ENCODE data around the gene VDAC2. TPM values are rescaled to one million over a fixed set of nuclear protein-coding genes. Genes with fewer than 3 reads are reported as not detected.

VDAC2 gene
- polyA plus RNA-seq, 1 experiment = 201 TPM

GRCh38 chr10:75170215-75170614 lies 40.4 kb upstream of the VDAC2 start:
- Histone ChIP-seq H3K27me3 (ENCODE audit: control insufficient read depth, insufficient read depth, low read length) (no peaks in the 10 kb centered on the region), H3K4me3 (ENCODE audit: low read depth, low read length) (no peak overlapping the region), H3K9me3 (ENCODE audit: control insufficient read depth, insufficient read depth, low read length) (no peaks in the 10 kb centered on the region), H3K27ac (ENCODE audit: low read depth, low read length) (no peak overlapping the region)
- DNase-seq (ENCODE audit: low read depth, low spot score) = no peak
- TF ChIP-seq CTCF (IDR thresholded peaks at IDR 0.05; ENCODE audit: low read depth, low read length) = no peak
- POLR2A ChIA-PET = no interaction called here
- CTCF ChIA-PET = interaction anchor here (0.6 kb wide), 1 partner anchor 22 kb away, joined by 3 read pairs; no protein-coding TSS in a partner anchor

GRCh38 chr10:75175046-75175445 lies 35.5 kb upstream of the VDAC2 start:
- no peak for TF ChIP-seq CTCF (IDR thresholded peaks at IDR 0.05; ENCODE audit: low read depth, low read length)
- CTCF ChIA-PET = no interaction called here

DNA sequence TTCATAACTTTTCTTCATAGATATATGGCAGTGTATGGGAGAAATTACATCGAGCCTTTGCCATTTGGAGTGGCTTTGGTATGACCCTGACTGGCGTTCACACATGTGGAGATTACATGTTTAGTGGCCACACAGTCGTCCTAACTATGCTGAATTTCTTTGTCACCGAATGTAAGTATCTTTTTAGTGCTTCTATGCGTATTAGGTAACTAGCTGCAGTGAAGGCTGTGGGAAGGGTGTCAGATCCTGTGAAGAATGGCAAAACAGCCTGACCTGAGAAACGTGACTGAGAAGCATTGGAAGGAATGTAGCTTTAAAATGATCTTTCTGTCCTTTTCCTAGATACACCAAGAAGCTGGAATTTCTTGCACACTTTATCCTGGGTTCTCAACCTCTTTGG lies 34.5 kb upstream of the VDAC2 start:
- H3K27ac ChIP-seq (ENCODE audit: low read depth, low read length) = no peak overlapping the region
- CTCF ChIA-PET = no interaction called here
- no peaks in the 10 kb centered on the region for H3K9me3 ChIP-seq (ENCODE audit: control insufficient read depth, insufficient read depth, low read length)
- H3K27me3 ChIP-seq (ENCODE audit: control insufficient read depth, insufficient read depth, low read length) = no peaks in the 10 kb centered on the region
- TF ChIP-seq CTCF (IDR thresholded peaks at IDR 0.05; ENCODE audit: low read depth, low read length) = no peak
- DNase-seq (ENCODE audit: low read depth, low spot score) = no peak
- no peak overlapping the region for H3K4me3 ChIP-seq (ENCODE audit: low read depth, low read length)
- POLR2A ChIA-PET = no interaction called here

More at GRCh38 chr10:75175046-75175445, 35.5 kb upstream of the VDAC2 start:
- no peaks in the 10 kb centered on the region for H3K27me3 ChIP-seq (ENCODE audit: control insufficient read depth, insufficient read depth, low read length)
- POLR2A ChIA-PET = no interaction called here
- no peaks in the 10 kb centered on the region for H3K9me3 ChIP-seq (ENCODE audit: control insufficient read depth, insufficient read depth, low read length)
- DNase-seq (ENCODE audit: low read depth, low spot score) = no peak
- H3K27ac ChIP-seq (ENCODE audit: low read depth, low read length) = no peak overlapping the region
- H3K4me3 ChIP-seq (ENCODE audit: low read depth, low read length) = no peak overlapping the region

- ChIA-PET POLR2A (no interaction called here), CTCF (no interaction called here)
- DNase-seq (ENCODE audit: low read depth, low spot score) = no peak
- no peak for TF ChIP-seq CTCF (IDR thresholded peaks at IDR 0.05; ENCODE audit: low read depth, low read length)
- no peak overlapping the region for H3K27ac ChIP-seq (ENCODE audit: low read depth, low read length)
- H3K9me3 ChIP-seq (ENCODE audit: control insufficient read depth, insufficient read depth, low read length) = no peaks in the 10 kb centered on the region
- H3K4me3 ChIP-seq (ENCODE audit: low read depth, low read length) = no peak overlapping the region
- no peaks in the 10 kb centered on the region for H3K27me3 ChIP-seq (ENCODE audit: control insufficient read depth, insufficient read depth, low read length)
Measured at GRCh38 chr10:75176736-75177135, 33.9 kb upstream of the VDAC2 start.

GRCh38 chr10:75179657-75180177 lies 30.9 kb upstream of the VDAC2 start:
- H3K27ac ChIP-seq (ENCODE audit: low read depth, low read length) = no peak overlapping the region
- no peaks in the 10 kb centered on the region for H3K9me3 ChIP-seq (ENCODE audit: control insufficient read depth, insufficient read depth, low read length)
- no peaks in the 10 kb centered on the region for H3K27me3 ChIP-seq (ENCODE audit: control insufficient read depth, insufficient read depth, low read length)
- H3K4me3 ChIP-seq (ENCODE audit: low read depth, low read length) = no peak overlapping the region
- no peak for TF ChIP-seq CTCF (IDR thresholded peaks at IDR 0.05; ENCODE audit: low read depth, low read length)
- ChIA-PET CTCF (interaction anchor here (0.7 kb wide), 1 partner anchor 56 kb away, joined by 3 read pairs; the partner anchor contains the start of gene COMTD1), POLR2A (interaction anchor here (0.7 kb wide), 1 partner anchor 55 kb away, joined by 3 read pairs; no protein-coding TSS in a partner anchor)
- DNase-seq (ENCODE audit: low read depth, low spot score) = no peak
